ENCODE measurements around the gene ARHGEF25. TPM values are rescaled to one million over a fixed set of nuclear protein-coding genes. Genes with fewer than 3 reads are reported as not detected.

The ARHGEF25 gene
- total and polyA plus RNA-seq, 2 of the 13 experiments (the other 11 are each of a cell fraction or from before 2014, with no cell fraction given) = 11.5 to 12.5 TPM

GRCh38 chr12:57611108-57611826 is at the start of gene ARHGEF25 (continued):
- TF ChIP-seq GTF2F1 (IDR thresholded peaks at IDR 0.05; ENCODE audit: low read length) = no peak
- TF ChIP-seq ZNF503 (CRISPR knock-in tag; IDR thresholded peaks at IDR 0.05) = peak; percentile 19; the same call in 1 of the 2 replicates
- no peak for TF ChIP-seq ZNF546 (CRISPR knock-in tag; conservative IDR thresholded peaks at IDR 0.05)
- TF ChIP-seq KLF16 (CRISPR knock-in tag; IDR thresholded peaks at IDR 0.05) = peak in 1 of 2 experiments; percentile 71; a peak in 1 of 4 replicates
- TF ChIP-seq SNAPC2 (CRISPR knock-in tag; IDR thresholded peaks at IDR 0.05) = no peak
- 0 out of 2 replicates have a peak, but pooled peaks have one; percentile 23 for TF ChIP-seq ZFP90 (CRISPR knock-in tag; IDR thresholded peaks at IDR 0.05; ENCODE audit: borderline replicate concordance)
- 0 out of 2 replicates have a peak, but pooled peaks have one; percentile 58 for TF ChIP-seq MAF1 (CRISPR knock-in tag; IDR thresholded peaks at IDR 0.05; ENCODE audit: borderline replicate concordance)
- TF ChIP-seq MEF2D (CRISPR knock-in tag; IDR thresholded peaks at IDR 0.05) = no peak
- TF ChIP-seq MXD4 (CRISPR knock-in tag; IDR thresholded peaks at IDR 0.05) = peak; percentile 46; the same call in 1 of the 2 replicates
- no peak; the same call in 1 of the 2 replicates for TF ChIP-seq ZZZ3 (CRISPR knock-in tag; IDR thresholded peaks at IDR 0.05; ENCODE audit: borderline replicate concordance)
- 0 out of 2 replicates have a peak, but pooled peaks have one; percentile 30 for TF ChIP-seq HNF4G (IDR thresholded peaks at IDR 0.05; ENCODE audit: borderline replicate concordance, low read depth, low read length)
- TF ChIP-seq HNF4G (CRISPR knock-in tag; IDR thresholded peaks at IDR 0.05; ENCODE audit: borderline replicate concordance, low read depth) = no peak
- TF ChIP-seq HNF1A (IDR thresholded peaks at IDR 0.05; ENCODE audit: low read depth) = no peak
- TF ChIP-seq HNF1A (CRISPR knock-in tag; IDR thresholded peaks at IDR 0.05; ENCODE audit: borderline replicate concordance) = no peak
- no peak for TF ChIP-seq PLRG1 (conservative IDR thresholded peaks at IDR 0.05)
- TF ChIP-seq ZMYM4 (CRISPR knock-in tag; IDR thresholded peaks at IDR 0.05) = no peak
- TF ChIP-seq ONECUT2 (CRISPR knock-in tag; IDR thresholded peaks at IDR 0.05) = no peak
- TF ChIP-seq ZBTB1 (CRISPR knock-in tag; IDR thresholded peaks at IDR 0.05; ENCODE audit: borderline replicate concordance) = no peak
- TF ChIP-seq GLI4 (CRISPR knock-in tag; IDR thresholded peaks at IDR 0.05; ENCODE audit: borderline replicate concordance) = no peak
- no peak for TF ChIP-seq NAIF1 (CRISPR knock-in tag; IDR thresholded peaks at IDR 0.05; ENCODE audit: borderline replicate concordance)
- peak; percentile 79 for TF ChIP-seq ERF (CRISPR knock-in tag; IDR thresholded peaks at IDR 0.05)
- TF ChIP-seq THYN1 (CRISPR knock-in tag; IDR thresholded peaks at IDR 0.05; ENCODE audit: borderline replicate concordance, low read depth) = no peak
- no peak for TF ChIP-seq HHEX (CRISPR knock-in tag; IDR thresholded peaks at IDR 0.05)
- TF ChIP-seq ZNF101 (CRISPR knock-in tag; IDR thresholded peaks at IDR 0.05; ENCODE audit: borderline replicate concordance, low read depth) = no peak
